OCI-LY7 (cell line): ENCODE measurements around the gene MAN2C1. TPM values are rescaled to one million over a fixed set of nuclear protein-coding genes. Genes with fewer than 3 reads are reported as not detected.

ENCODE experiments used
- BruUV-seq: library from RNA; stranded (reverse); fragments of 400-500 nt; replicated peaks from 2 replicates; lab custom pipeline; 2021; lab: Mats Ljungman, UMichigan
- CTCF ChIA-PET: fragments of 300-600 bp; sonication (Branson Sonifier 250); formaldehyde crosslinking; loops from one replicate; lab custom pipeline; 2022; ENCODE audit warnings: antibody characterized with exemption; ENCODE audit not compliant: unreplicated experiment; lab: Charles Lee
- POLR2A ChIA-PET: fragments of 300-600 bp; sonication (Branson Sonifier 250); formaldehyde crosslinking; loops from one replicate; lab custom pipeline; 2022; ENCODE audit warnings: antibody characterized with exemption; lab: Charles Lee
- DNase-seq: peaks from one replicate; pipeline ENCODE4 v3.0.0-alpha.2; 2015; ENCODE audit warnings: low spot score
- H2AFZ ChIP-seq: fragments of 200-600 bp; sonication (generic), shearing (Covaris generic); 2 replicates; pipeline ENCODE4 v1.6.1; 2014; ENCODE audit warnings: mild to moderate bottlenecking, antibody characterized with exemption, low read length, moderate library complexity
- H3K27ac ChIP-seq: fragments of 200-600 bp; sonication (generic); 2 replicates; pipeline ENCODE4 v1.5.1; 2014; ENCODE audit warnings: mixed run types, low read depth, mild to moderate bottlenecking, moderate library complexity, low read length, inconsistent platforms; ENCODE audit not compliant: poor library complexity, severe bottlenecking
- H3K36me3 ChIP-seq: fragments of 200-600 bp; sonication (generic); 2 replicates; pipeline ENCODE4 v1.6.1; 2014; ENCODE audit warnings: mild to moderate bottlenecking, antibody characterized with exemption, low read length, moderate library complexity, mixed read lengths; ENCODE audit not compliant: insufficient read depth
- H3K4me1 ChIP-seq: fragments of 200-600 bp; sonication (generic); 2 replicates; pipeline ENCODE4 v1.5.1; 2014; ENCODE audit warnings: mild to moderate bottlenecking, low read length; ENCODE audit not compliant: insufficient read depth, poor library complexity, severe bottlenecking
- H3K4me2 ChIP-seq: fragments of 200-600 bp; sonication (generic); 2 replicates; pipeline ENCODE4 v1.6.1; 2014; ENCODE audit warnings: mild to moderate bottlenecking, low read length
- H3K4me3 ChIP-seq: fragments of 200-600 bp; sonication (generic); 2 replicates; pipeline ENCODE4 v1.5.1; 2014; ENCODE audit warnings: mild to moderate bottlenecking, low read depth, low read length; ENCODE audit not compliant: poor library complexity, severe bottlenecking
- H3K79me2 ChIP-seq: fragments of 200-600 bp; sonication (generic); 2 replicates; pipeline ENCODE4 v1.6.1; 2016; ENCODE audit warnings: low read depth, mild to moderate bottlenecking, low read length, moderate library complexity, mixed read lengths; ENCODE audit not compliant: insufficient read depth
- H3K9me2 ChIP-seq: fragments of 200-600 bp; sonication (generic); 2 replicates; pipeline ENCODE4 v1.6.1; 2016; ENCODE audit warnings: mild to moderate bottlenecking, low read length, mixed read lengths; ENCODE audit not compliant: insufficient read depth
- H3K9me3 ChIP-seq: fragments of 200-600 bp; sonication (generic); 2 replicates; pipeline ENCODE4 v1.6.1; 2014; ENCODE audit warnings: mild to moderate bottlenecking, mixed run types, low read length, mixed read lengths
- H4K20me1 ChIP-seq: fragments of 200-600 bp; sonication (generic); 2 replicates; pipeline ENCODE4 v1.6.1; 2014; ENCODE audit warnings: mild to moderate bottlenecking, antibody characterized with exemption, low read length, moderate library complexity, mixed read lengths; ENCODE audit not compliant: insufficient read depth
- EZH2phosphoT487 ChIP-seq: fragments of 200-600 bp; sonication (generic); IDR thresholded peaks from 2 replicates; pipeline ENCODE4 v1.6.1; 2018; ENCODE audit warnings: low read depth, borderline replicate concordance, mild to moderate bottlenecking, mixed run types, antibody characterized with exemption, low read length, moderate library complexity, mixed read lengths
- intact Hi-C: fragments of 100-400 bp; cut with micrococcal nuclease; formaldehyde crosslinking; loops from one replicate; pipeline ENCODE4 v1.10.0; 2022; ENCODE audit not compliant: unreplicated experiment
- total RNA-seq, 2 experiments: library from RNA; depleted of rRNA in 1 of 2; stranded (reverse); fragments of >200 nt in 1 of 2; shearing (Covaris generic) in 1 of 2; gene quantifications; 2 replicates each; pipeline ENCODE4 v1.2.3, GENCODE V29; 2014 to 2022
- TF ChIP-seq, protein P1 (sequence below): fragments of 200-600 bp; sonication (generic); conservative IDR thresholded peaks from 2 replicates; pipeline ENCODE4 v1.5.1; 2014; ENCODE audit warnings: mild to moderate bottlenecking, antibody characterized with exemption, low read length, moderate library complexity, mixed read lengths

The MAN2C1 gene
- total RNA-seq, 2 experiments from 2014 or later, result 98.8 to 141 TPM

DNA sequence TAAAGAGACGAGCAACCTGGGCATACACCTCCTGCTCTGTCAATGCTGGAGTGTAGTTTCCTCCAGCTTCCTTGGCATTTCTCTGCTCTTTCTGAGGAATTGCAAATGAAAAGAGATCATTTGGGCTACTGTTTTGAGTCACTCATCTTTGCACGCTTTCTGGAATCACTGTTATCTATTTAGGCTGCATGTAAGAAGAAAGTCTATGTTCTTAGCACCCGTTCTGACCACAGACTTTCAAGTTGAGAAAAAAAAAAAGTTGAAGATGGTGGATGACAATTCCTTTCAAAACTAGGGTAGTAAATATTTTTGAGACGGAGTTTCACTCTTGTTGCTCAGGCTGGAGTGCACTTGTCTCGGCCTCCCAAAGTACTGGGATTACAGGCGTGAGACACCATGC is 41.8 kb upstream of the MAN2C1 start:
- Histone ChIP-seq H4K20me1 (no peaks in the 10 kb centered on the region), H3K4me2 (no peak overlapping the region), H3K9me2 (no peaks in the 10 kb centered on the region), H3K27ac (no peak overlapping the region), H3K4me1 (no peaks in the 10 kb centered on the region), H3K79me2 (no peaks in the 10 kb centered on the region), H3K4me3 (no peak overlapping the region), H2AFZ (no peak overlapping the region), H3K36me3 (peaks cover 95% of the 10 kb centered on the region), H3K9me3 (no peaks in the 10 kb centered on the region)
- BruUV-seq, result no TSS peak
- no peak for DNase-seq
- intact Hi-C loops, result loop anchor here (5.0 kb wide), 1 partner anchor 33 kb away; no protein-coding TSS in a partner anchor
- POLR2A ChIA-PET, result no interaction called here
- CTCF ChIA-PET, result no interaction called here
- TF ChIP-seq, protein P1, sequence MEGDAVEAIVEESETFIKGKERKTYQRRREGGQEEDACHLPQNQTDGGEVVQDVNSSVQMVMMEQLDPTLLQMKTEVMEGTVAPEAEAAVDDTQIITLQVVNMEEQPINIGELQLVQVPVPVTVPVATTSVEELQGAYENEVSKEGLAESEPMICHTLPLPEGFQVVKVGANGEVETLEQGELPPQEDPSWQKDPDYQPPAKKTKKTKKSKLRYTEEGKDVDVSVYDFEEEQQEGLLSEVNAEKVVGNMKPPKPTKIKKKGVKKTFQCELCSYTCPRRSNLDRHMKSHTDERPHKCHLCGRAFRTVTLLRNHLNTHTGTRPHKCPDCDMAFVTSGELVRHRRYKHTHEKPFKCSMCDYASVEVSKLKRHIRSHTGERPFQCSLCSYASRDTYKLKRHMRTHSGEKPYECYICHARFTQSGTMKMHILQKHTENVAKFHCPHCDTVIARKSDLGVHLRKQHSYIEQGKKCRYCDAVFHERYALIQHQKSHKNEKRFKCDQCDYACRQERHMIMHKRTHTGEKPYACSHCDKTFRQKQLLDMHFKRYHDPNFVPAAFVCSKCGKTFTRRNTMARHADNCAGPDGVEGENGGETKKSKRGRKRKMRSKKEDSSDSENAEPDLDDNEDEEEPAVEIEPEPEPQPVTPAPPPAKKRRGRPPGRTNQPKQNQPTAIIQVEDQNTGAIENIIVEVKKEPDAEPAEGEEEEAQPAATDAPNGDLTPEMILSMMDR, result no peak
- TF ChIP-seq EZH2phosphoT487, result no peak

DNA sequence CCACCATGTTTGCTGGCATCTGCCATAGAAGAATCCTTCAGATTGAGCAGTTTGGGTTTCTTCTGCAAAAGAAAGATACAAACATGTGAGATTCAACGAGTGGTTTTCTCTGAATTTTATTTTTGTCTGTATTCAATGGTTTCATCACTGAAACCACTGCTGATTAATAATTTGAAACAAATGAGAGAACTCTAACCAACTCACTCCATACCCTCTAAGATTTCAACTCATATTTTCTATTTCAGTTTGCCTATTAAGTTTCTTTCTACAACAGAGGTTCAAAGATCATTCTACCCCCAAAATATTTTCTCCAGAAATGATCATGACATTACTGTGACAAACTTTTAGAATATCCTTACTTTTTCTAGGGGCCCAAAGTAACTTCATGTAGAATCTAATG is 38.7 kb upstream of the MAN2C1 start:
- Histone ChIP-seq H4K20me1 (no peaks in the 10 kb centered on the region), H2AFZ (no peak overlapping the region), H3K9me3 (no peaks in the 10 kb centered on the region), H3K27ac (no peak overlapping the region), H3K36me3 (peaks cover 97% of the 10 kb centered on the region), H3K79me2 (no peaks in the 10 kb centered on the region), H3K4me3 (no peak overlapping the region), H3K4me2 (no peak overlapping the region), H3K4me1 (no peaks in the 10 kb centered on the region), H3K9me2 (no peaks in the 10 kb centered on the region)
- TF ChIP-seq EZH2phosphoT487, result no peak
- TF ChIP-seq, protein P1, result no peak
- DNase-seq, result no peak
- BruUV-seq, result no TSS peak
- CTCF ChIA-PET, result no interaction called here
- POLR2A ChIA-PET, result no interaction called here
- intact Hi-C loops, result no loop called here

DNA sequence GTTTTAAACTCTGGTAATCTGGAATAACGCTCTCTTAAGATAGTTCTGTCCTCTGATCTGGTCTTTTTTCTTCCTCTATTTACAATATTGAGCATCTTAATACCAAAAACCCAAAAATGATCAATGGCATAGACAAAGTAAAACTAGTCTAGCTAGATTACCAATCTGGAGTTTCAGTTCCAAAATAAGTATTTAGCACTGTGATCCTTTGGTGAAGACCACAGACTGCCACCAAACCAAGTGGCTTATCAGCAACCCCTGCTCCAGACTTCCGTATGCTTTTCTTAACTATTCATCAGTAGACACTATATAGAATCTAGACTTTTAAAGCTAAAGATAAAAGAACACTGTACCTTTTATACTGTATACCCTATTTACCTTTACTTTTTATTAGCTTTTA is 35.5 kb upstream of the MAN2C1 start:
- no peak for DNase-seq
- Histone ChIP-seq H3K4me3 (no peak overlapping the region), H3K9me3 (no peaks in the 10 kb centered on the region), H4K20me1 (no peaks in the 10 kb centered on the region), H3K27ac (no peak overlapping the region), H3K9me2 (no peaks in the 10 kb centered on the region), H3K4me2 (no peak overlapping the region), H3K79me2 (no peaks in the 10 kb centered on the region), H2AFZ (no peak overlapping the region), H3K4me1 (no peaks in the 10 kb centered on the region), H3K36me3 (peaks cover 94% of the 10 kb centered on the region)
- CTCF ChIA-PET, result no interaction called here
- POLR2A ChIA-PET, result interaction anchor here (0.6 to 1.6 kb wide), 2 partner anchors 48 to 222 kb away, joined by 3 to 5 read pairs; partner anchors contain the start of genes SIN3A and SNUPN
- intact Hi-C loops, result no loop called here
- no peak for TF ChIP-seq EZH2phosphoT487
- TF ChIP-seq, protein P1, result no peak
- BruUV-seq, result no TSS peak
